Stimulated activated naive CD4-positive, alpha-beta T cell treated with Interleukin-2 at 50 U/mL for 16 hours (primary cell): Measurements from ENCODE around the gene PCNT.

Source experiments
- DNase-seq: peaks from one replicate; lab custom pipeline; 2025; lab: John Stamatoyannopoulos, UW

The PCNT gene

DNA sequence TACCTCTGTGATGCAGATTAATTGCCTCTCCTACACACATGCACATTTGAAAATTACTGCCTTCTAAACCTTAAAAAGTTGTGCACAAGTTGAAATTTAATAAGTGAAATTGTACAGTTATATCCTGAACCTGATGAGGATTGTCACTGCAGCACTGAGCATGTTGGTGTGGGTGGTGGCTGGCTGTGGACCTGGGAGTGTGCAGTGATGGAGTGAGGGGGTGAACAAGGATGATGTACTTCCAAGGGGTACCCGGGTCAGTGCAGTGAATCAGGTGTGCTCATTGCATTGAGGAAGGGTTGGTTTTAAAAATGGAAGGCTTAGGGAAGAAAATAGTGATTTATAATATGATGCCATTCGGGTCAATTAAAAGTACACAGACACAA is 158.9 kb downstream of the PCNT start:
- no peak for DNase-seq

DNA sequence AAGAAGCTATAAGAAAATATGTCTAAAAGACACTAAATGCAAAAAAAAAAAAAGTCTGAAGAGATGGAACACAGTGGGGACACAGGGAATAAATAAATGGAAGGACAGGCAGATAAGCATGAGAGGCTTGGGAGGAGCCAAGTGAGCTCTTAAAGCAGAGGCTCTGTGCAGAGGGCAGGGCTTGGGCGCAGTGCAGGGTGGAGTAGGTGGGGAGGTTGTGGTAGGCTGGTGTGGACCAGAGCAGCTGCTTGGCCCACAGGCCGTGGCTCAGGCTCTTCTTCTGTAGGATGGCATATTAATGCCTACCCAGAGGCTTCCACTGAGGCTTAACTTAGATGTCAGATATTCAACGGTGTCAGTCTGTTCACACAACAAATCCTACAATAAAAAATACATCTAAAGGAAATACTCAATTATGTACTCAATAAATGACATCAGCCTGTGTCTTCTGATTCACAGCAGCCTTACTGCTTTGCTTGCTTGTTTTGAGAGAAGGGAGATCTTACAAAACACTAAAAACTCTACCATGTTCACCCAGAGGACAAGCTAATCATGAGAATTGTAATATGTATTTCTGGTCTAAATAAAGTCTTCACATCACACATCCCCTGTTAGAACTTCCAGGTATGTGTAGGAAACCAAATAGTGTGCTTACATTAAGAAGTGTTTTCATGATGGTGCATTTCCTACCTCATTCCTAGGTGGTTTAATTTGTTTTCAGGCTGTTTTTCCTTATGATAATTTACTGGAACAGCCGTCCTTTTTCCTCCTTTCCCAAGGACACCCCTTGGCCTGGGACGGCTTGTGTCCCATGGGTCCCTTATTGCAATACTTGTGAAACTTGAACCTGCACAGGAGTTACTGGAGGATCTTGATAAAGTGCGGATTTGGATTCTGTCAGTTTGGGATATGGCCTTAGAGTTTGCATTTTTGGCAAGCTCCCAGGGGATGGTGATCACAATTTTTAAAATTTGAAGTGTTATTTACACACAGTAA is 159.6 kb downstream of the PCNT start:
- DNase-seq = no peak

DNA sequence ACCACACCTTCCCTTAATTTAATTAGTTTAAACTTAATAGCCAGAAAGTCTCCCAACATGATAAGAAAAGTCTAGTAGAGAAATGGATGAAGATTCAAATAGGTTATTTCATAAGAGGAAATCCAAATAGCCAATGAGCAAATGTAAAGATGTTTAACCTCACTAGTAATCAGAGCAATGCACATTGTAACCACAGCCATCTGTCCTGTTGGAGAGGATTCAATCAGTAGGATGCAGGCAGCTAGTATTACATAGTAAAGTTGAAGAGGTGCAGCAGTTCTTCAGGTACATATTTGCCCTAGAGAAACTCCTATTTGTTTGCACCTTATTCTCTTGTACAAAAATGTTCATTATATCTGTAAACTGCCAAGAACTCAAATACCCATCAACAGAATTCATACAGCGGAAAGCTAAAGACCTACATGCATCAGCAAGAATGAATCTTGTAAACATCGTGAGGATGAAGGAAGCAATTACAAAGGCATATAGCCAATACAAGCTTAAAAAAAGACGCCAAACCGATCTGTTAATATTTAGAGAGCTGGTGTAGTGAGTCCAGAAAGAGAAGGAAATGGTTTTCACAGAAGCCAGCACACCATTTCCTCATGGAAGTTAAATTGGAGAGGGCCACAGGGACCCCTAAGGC is 162.6 kb downstream of the PCNT start:
- DNase-seq = no peak

DNA sequence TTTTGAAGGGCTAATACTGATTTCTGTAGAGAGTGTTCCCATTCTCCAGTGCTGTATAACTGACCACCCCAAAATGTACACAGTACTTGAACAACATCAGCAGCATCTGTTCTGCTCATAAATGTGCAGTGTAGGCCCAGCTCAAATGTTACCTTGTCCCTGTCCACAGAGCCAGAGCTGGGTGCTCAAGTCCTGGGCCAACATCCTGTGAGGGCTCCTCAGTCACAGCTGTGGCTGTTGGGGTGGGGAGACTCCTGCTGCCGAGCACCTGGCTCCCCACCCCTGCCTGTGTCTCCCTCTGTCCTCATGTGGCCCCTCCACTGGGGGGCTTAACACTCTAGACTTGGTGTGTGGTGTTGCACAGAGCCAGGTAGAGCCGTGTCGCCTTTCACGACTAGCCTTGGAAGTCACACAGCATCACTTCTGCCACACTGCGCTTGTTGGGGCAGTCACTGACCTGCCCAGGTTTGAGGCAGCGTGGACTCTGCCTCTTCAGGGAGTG is 165.3 kb downstream of the PCNT start:
- DNase-seq = no peak

DNA sequence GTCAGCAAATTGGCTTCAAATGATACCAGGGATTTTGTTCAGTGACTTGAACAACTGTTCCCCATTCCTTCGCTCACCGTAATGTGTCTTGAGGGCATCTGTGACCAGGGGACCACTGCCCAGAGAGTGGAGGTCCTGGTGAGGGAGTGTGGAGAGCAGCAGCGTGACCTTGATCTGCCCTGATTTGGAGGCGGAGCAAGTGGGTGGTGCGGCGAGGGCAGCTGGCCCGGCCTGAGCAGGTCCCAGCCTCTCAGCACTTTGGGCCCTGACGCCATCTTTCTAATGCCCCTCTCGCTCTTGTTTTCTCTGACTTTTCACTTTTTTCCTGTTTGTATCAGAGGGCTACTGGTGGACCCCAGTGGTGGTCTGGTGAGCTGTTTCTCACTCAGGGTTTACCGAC is 165.8 kb downstream of the PCNT start:
- no peak for DNase-seq

DNA sequence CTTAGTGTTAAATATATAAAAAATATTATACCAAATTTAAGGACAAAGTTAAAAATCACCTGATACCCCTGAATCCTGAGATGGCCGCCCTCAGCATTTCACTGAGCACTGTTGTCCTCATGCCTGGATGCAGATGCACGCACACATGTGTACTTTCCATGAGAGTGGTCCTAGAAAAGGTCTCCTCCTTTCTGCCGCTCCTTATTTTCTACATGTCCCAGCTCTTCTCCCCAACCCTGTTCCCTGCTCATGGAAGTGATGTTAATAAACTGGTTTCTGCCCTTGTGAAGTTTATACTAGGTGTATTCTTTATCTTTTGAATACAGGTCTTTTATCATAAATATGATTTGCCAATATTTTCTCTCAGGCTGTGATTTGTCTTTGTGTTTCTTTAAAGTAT is 167.6 kb downstream of the PCNT start:
- no peak for DNase-seq

DNA sequence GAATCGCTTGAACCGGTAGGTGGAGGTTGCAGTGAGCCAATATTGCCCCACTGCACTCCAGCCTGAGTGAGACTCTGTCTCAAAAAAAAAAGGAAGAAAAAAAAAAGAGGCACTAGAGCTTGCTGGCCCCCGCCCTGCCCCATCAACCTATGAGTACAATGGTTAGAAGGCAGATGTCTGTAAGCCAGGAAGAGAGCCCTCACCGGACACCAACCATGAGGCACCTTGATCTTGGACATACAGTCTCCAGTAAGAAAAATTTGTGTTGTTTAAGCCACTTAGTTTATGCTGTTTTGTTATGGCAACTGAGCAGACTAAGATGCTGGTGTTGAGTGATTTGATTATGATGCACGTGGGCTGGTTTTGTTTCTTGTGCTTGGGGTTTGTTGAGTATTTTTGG is 168.9 kb downstream of the PCNT start:
- DNase-seq = no peak

DNA sequence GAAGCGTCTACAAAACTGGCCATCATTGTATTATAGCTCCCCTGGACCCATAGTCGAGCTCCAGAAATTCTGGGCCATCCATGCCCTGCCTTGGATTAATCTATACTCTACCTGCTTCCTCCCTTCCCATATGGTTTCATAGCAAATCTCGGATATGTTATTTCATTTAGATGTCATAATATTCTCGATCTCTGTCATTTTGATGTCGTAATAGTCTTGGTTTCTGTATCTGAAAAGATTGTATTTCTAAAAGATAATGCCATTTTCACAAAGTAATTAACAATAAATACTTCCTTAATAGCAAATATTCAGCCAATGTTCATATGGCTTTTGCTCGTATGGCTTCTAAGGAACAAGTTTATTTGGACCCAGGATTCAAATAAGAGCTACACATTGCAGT is 169.9 kb downstream of the PCNT start:
- DNase-seq = no peak
